ENCODE results near the gene STK31. TPM values are rescaled to one million over a fixed set of nuclear protein-coding genes. Genes with fewer than 3 reads are reported as not detected.

The STK31 gene
- total RNA-seq, 4 donors from 2014 or later = 2.1 TPM; not detected in 2

DNA sequence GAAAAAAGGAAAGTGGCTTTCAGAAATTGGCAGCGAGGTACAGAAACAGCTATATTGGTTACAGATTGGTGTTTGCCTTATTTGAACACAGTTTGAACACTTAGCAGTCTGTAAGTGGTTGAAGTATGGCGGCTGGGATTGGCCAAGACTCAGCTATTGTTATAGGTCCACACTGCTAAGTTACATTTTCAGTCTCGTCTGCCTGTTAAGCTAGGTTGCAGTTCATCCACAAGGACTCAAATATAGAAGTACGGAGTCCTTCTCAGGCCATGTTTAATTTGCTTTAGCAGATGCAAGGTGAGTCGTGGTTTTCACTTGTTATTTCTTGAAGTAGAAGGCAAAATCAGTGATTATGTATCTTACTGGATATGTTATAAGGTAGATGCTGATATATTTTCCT lies 73.1 kb downstream of the STK31 start:
- Histone ChIP-seq H3K36me3 (no peaks in the 10 kb centered on the region), H3K27me3 (no peaks in the 10 kb centered on the region), H3K4me1 (no peaks in the 10 kb centered on the region), H3K4me3 (no peak overlapping the region), H3K9me3 (no peaks in the 10 kb centered on the region), H3K27ac (no peak overlapping the region)
- TF ChIP-seq CTCF (IDR thresholded peaks at IDR 0.05) (no peak), POLR2A (IDR thresholded peaks at IDR 0.05) (no peak)
- intact Hi-C loops (cut with DNase I; ENCODE audit: low total_unique reads) = no loop called here
- no peak for DNase-seq

GRCh38 chr7:23787272-23787671 lies 77.3 kb downstream of the STK31 start:
- DNase-seq = no peak

GRCh38 chr7:23788843-23789242 lies 78.8 kb downstream of the STK31 start:
- H3K4me3 ChIP-seq = no peak overlapping the region
- no peaks in the 10 kb centered on the region for H3K27me3 ChIP-seq
- no peaks in the 10 kb centered on the region for H3K9me3 ChIP-seq
- no peaks in the 10 kb centered on the region for H3K4me1 ChIP-seq
- no peak for TF ChIP-seq POLR2A (IDR thresholded peaks at IDR 0.05)
- no peak for TF ChIP-seq CTCF (IDR thresholded peaks at IDR 0.05)
- intact Hi-C loops (cut with DNase I; ENCODE audit: low total_unique reads) = no loop called here
- H3K36me3 ChIP-seq = no peaks in the 10 kb centered on the region
- H3K27ac ChIP-seq = no peak overlapping the region
- no peak for DNase-seq

More at GRCh38 chr7:23787272-23787671, 77.3 kb downstream of the STK31 start:
- Histone ChIP-seq H3K4me1 (no peaks in the 10 kb centered on the region), H3K9me3 (no peaks in the 10 kb centered on the region), H3K27me3 (no peaks in the 10 kb centered on the region), H3K27ac (no peak overlapping the region), H3K4me3 (no peak overlapping the region), H3K36me3 (no peaks in the 10 kb centered on the region)
- intact Hi-C loops (cut with DNase I; ENCODE audit: low total_unique reads) = no loop called here
- no peak for TF ChIP-seq POLR2A (IDR thresholded peaks at IDR 0.05)
- TF ChIP-seq CTCF (IDR thresholded peaks at IDR 0.05) = no peak

DNA sequence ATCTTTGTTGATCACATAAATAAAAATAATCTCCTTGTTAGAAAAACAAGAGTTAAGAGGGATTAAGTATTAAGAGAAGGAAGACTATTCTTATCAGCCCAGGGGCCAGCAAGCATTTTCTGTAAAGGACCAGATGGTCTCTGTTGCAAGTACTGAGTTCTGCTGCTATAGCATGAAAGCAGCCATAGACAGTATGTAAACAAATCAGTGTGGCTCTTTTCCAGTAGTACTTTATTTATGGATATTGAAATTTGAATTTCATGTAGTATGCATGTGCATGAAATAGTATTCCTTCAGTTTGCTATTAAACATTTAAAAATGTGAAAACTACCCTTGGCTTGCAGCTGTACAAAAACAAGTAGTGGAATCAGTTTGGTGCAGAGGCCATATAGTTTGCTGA lies 81.7 kb downstream of the STK31 start:
- intact Hi-C loops (cut with DNase I; ENCODE audit: low total_unique reads) = no loop called here
- Histone ChIP-seq H3K27me3 (no peaks in the 10 kb centered on the region), H3K9me3 (no peaks in the 10 kb centered on the region), H3K4me3 (no peak overlapping the region), H3K4me1 (no peaks in the 10 kb centered on the region), H3K27ac (no peak overlapping the region), H3K36me3 (no peaks in the 10 kb centered on the region)
- no peak for DNase-seq
- TF ChIP-seq CTCF (IDR thresholded peaks at IDR 0.05) (no peak), POLR2A (IDR thresholded peaks at IDR 0.05) (no peak)

DNA sequence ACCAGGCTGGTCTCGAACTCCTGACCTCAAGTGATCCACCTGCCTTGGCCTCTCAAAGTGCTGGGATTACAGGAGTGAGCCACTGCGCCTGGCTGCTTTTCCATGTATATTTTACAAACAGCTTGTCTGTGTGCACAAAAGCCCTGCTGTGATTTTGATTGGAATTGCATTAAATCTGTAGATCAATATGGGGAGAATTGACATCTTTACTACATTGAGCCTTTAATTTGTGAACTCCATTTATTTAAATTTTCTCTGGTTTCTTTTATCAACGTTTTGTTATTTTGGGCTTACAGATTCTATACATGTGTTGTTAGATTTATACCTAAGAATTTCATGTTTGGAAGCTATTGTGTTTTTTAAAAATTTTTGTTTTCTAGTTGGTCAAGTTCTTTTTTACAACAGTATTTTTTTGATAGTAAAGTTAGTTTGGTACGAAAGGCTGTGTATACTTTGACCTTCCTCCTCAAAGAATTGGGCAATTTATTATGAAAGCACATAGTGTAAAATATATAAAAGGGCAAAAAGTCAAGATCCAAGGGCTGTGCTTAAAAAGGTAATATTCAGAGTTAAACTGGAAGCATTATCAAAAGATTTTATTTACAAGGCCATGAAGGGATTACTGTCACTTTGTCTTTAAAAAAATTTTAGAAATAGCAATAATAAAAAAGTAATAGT lies 92.8 kb downstream of the STK31 start:
- Histone ChIP-seq H3K36me3 (no peaks in the 10 kb centered on the region), H3K27me3 (no peaks in the 10 kb centered on the region), H3K4me1 (no peaks in the 10 kb centered on the region), H3K9me3 (no peaks in the 10 kb centered on the region), H3K27ac (no peak overlapping the region), H3K4me3 (no peak overlapping the region)
- no peak for DNase-seq
- intact Hi-C loops (cut with DNase I; ENCODE audit: low total_unique reads) = no loop called here
- no peak for TF ChIP-seq POLR2A (IDR thresholded peaks at IDR 0.05)
- TF ChIP-seq CTCF (IDR thresholded peaks at IDR 0.05) = no peak
